Measurements from ENCODE around the gene RNF38. TPM values are rescaled to one million over a fixed set of nuclear protein-coding genes. Genes with fewer than 3 reads are reported as not detected.

RNF38 gene
- total and polyA plus RNA-seq, 7 donors: 7.6 to 36.9 (median 18.7) TPM

DNA sequence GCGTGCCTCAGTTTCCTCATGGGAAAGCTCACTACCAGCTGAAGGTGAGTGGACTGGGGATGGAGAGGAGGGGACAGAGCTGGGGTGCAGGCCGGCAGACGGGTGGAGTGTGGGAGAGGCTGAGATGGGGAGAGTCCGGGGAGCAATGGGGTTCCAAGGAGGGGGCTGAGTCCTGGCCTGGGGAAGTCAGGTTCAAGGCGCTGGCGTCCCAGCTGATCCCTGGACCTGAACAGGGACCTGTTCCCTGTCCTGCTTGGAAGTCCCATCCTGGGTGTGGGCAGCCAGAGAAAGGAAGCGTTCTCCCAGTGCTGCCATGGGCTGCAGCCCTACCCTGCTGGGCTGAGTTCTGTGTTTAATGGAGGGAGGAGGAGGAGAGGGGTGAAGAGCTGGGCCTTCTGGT lies 80.9 kb downstream of the RNF38 start:
- Histone ChIP-seq H3K4me1 (no peaks in the 10 kb centered on the region), H3K27me3 (ENCODE audit: insufficient read depth in 3 of 3, low read length in 2 of 3) (peaks cover 0 to 12% (median 4%) of the 10 kb centered on the region in 3 donors), H3K27ac (no peak overlapping the region), H3K9me3 (no peaks in the 10 kb centered on the region), H3K36me3 (ENCODE audit: insufficient read depth in 1 of 2, low read depth in 1 of 2) (no peaks in the 10 kb centered on the region), H3K4me3 (no peak overlapping the region)
- no peak for ATAC-seq
- 75 to 95% (median 80%) methylated on average over 5 to 7 of the region's 7 CpGs for WGBS, 3 donors
- intact Hi-C loops (cut with DNase I): no loop called here
- TF ChIP-seq, protein P1, sequence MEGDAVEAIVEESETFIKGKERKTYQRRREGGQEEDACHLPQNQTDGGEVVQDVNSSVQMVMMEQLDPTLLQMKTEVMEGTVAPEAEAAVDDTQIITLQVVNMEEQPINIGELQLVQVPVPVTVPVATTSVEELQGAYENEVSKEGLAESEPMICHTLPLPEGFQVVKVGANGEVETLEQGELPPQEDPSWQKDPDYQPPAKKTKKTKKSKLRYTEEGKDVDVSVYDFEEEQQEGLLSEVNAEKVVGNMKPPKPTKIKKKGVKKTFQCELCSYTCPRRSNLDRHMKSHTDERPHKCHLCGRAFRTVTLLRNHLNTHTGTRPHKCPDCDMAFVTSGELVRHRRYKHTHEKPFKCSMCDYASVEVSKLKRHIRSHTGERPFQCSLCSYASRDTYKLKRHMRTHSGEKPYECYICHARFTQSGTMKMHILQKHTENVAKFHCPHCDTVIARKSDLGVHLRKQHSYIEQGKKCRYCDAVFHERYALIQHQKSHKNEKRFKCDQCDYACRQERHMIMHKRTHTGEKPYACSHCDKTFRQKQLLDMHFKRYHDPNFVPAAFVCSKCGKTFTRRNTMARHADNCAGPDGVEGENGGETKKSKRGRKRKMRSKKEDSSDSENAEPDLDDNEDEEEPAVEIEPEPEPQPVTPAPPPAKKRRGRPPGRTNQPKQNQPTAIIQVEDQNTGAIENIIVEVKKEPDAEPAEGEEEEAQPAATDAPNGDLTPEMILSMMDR (IDR thresholded peaks at IDR 0.05): no peak
- no peak for DNase-seq

DNA sequence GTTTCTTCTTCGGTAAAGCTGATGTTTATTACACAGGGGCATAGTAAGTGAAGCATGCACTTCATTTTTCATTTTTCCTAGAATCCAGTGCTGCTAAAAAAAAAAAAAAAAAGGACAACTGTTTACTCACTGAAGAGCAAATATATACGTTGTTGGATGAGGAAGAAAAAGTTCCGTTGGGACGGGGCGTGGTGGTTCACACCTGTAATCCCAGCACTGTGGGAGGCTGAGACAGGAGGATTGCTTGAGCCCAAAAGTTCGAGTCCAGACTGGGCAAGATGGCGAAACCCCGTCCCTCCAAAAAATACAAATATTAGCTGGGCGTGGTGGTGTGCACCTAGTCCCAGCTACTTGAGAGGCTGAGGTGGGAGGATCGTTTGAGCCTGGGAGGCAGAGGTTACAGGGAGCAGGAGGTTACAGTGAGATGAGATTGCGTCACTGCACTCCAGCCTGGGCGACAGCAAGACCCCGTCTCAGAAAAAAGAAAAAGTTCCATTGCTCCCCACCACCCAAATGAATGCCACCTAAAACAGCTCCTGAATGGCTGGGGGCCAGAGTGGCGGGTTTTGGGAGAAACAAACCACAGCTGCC lies 81.8 kb downstream of the RNF38 start:
- TF ChIP-seq, protein P1 (IDR thresholded peaks at IDR 0.05): no peak
- Histone ChIP-seq H3K4me1 (no peaks in the 10 kb centered on the region), H3K27ac (no peak overlapping the region), H3K9me3 (no peaks in the 10 kb centered on the region), H3K4me3 (no peak overlapping the region), H3K27me3 (ENCODE audit: insufficient read depth in 3 of 3, low read length in 2 of 3) (peaks cover 0 to 12% (median 4%) of the 10 kb centered on the region in 3 donors), H3K36me3 (ENCODE audit: insufficient read depth in 1 of 2, low read depth in 1 of 2) (no peaks in the 10 kb centered on the region)
- DNase-seq: no peak
- 65 to 79% (median 77%) methylated on average over 14 of the region's 14 CpGs for WGBS, 3 donors
- ATAC-seq: no peak
- intact Hi-C loops (cut with DNase I): no loop called here

DNA sequence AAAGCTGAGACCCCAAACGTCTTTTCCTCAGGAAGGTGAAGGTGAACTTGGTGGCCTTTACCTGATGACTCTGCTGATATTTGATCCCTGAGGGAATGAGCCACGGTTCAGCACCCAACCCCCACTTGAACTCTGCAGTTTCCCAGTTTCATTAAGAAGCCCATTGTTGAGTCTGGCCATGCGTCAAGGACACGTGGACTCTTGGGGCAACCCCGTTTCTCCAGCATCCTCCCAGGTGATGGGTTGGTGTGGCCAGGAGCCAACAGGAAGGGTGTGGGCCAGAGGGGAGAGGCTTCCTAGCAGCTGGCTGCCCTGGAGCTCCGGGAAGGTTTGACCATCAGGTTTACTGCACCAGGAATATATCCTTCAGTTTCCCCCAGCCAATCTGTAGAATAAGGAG lies 82.3 kb downstream of the RNF38 start:
- TF ChIP-seq, protein P1 (IDR thresholded peaks at IDR 0.05): no peak
- Histone ChIP-seq H3K27me3 (ENCODE audit: insufficient read depth in 3 of 3, low read length in 2 of 3) (peaks cover 0 to 12% (median 4%) of the 10 kb centered on the region in 3 donors), H3K27ac (no peak overlapping the region), H3K36me3 (ENCODE audit: insufficient read depth in 1 of 2, low read depth in 1 of 2) (no peaks in the 10 kb centered on the region), H3K4me3 (no peak overlapping the region), H3K4me1 (no peaks in the 10 kb centered on the region), H3K9me3 (no peaks in the 10 kb centered on the region)
- WGBS, 3 donors: 14 to 28% (median 15%) methylated on average over 6 of the region's 6 CpGs
- DNase-seq (peak in 1 of 2 donors; percentile 29), ATAC-seq (peak in 1 of 4 donors; percentile 19)
- intact Hi-C loops (cut with DNase I): no loop called here

- intact Hi-C loops (cut with DNase I): no loop called here
Measured at GRCh38 chr9:36316611-36317317, 83.3 kb downstream of the RNF38 start.

More at GRCh38 chr9:36316611-36317317, 83.3 kb downstream of the RNF38 start:
- Histone ChIP-seq H3K27ac (no peak overlapping the region), H3K27me3 (ENCODE audit: insufficient read depth in 3 of 3, low read length in 2 of 3) (peaks cover 0 to 12% (median 4%) of the 10 kb centered on the region in 3 donors), H3K9me3 (no peaks in the 10 kb centered on the region), H3K4me1 (no peaks in the 10 kb centered on the region), H3K36me3 (ENCODE audit: insufficient read depth in 1 of 2, low read depth in 1 of 2) (no peaks in the 10 kb centered on the region), H3K4me3 (no peak overlapping the region)
- ATAC-seq (no peak), DNase-seq (no peak)
- 27 to 36% (median 33%) methylated on average over 12 of the region's 12 CpGs for WGBS, 3 donors
- TF ChIP-seq, protein P1 (IDR thresholded peaks at IDR 0.05): no peak

Measured in psoas muscle (tissue), 8 donors.